ENCODE measurements around the gene MRPS2. TPM values are rescaled to one million over a fixed set of nuclear protein-coding genes. Genes with fewer than 3 reads are reported as not detected.
"Not testable (repeated sequence)": the region's sequence is repeated elsewhere in the genome, so short reads cannot be mapped to it uniquely, and the experiment has no call there.

The MRPS2 gene
- total RNA-seq, 1 donor from 2014 or later: 52.0 TPM

DNA sequence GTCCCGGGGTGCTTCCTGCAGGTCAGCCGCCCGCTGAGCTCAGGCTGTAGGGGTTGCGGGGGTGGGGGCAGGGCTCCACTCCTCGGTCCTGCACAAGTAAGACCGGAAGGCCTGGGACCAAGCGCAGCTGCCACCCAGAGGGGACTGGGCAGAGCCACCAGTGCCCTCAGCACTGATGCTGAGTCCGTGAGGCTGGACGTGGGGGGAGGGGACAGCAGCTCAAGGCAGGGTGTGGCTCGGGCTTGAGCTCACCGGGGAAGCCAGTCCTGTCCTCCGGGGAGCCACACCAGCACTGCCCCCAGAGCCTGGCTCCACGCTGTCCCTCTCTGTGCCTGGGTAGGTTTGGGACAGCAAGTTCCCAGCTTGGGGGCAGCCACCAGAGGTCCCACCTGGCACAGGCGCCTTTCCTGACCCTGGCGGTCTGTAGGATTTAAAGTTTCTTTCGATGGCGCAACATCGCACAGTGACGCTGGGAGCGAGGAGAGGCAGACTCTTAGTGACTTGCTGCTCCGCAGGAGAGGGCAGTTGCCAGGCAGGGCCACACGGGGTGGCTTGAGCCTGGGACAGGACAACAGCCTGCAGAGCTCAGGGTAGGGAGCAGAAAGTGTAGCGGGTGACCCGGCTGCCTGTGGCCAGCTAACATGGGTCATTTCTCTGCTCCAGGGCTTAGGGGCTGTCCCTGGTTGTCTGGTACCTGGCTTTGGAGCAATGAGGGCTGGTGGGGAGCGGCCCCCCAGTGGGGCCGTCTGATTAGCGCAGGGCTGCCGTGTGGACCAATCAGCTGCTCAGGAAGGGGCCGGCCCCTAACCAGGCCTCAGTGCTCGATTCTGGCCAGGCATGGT lies 26.5 kb downstream of the MRPS2 start:
- no peak for DNase-seq (ENCODE audit: extremely low read depth, low read depth, low spot score)

DNA sequence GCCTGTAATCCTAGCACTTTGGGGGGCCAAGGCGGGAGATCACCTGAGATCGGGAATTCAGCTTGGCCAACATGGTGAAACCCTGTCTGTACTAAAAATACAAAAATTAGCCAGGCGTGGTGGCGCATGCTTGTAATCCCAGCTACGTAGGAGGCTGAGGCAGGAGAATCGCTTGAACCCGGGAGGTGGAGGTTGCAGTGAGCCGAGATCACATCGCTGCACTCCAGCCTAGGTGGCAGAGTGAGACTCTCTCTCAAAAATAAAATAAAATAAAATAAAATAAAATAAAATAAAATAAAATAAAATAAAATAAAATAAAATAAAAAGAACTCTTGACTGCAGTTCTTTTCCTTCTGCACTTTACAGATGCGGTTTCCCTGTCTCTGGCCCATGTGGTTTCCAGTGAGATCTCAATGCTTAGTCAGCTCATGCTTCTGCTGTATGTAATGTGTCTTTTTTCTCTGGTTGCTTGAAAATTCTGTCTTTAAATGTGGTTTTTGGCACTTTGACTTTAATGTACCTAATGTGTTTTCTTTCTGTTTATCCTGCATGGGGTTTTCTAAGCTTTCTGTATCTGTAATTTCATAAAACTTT lies 28.5 kb downstream of the MRPS2 start:
- not testable (repeated sequence) for DNase-seq (ENCODE audit: extremely low read depth, low read depth, low spot score)

DNA sequence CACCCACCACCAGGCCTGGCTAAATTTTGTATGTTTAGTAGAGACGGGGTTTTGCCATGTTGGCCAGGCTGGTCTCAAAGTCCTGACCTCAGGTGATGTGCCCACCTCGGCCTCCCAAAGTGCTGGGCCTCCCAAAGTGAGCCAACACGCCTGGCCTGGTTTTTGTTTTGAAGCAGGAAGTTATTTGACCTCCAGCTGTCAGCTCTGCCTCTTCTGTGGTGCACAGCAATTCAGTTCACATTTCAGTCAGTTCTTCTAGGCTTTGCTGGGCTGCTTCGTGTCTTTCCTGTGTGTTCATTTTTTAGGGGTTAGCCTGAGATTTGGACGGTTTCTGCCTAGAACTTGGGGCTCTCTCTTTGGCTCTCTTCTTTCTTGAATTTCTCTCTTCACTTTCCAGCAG lies 29.7 kb downstream of the MRPS2 start:
- DNase-seq (ENCODE audit: extremely low read depth, low read depth, low spot score): no peak

DNA sequence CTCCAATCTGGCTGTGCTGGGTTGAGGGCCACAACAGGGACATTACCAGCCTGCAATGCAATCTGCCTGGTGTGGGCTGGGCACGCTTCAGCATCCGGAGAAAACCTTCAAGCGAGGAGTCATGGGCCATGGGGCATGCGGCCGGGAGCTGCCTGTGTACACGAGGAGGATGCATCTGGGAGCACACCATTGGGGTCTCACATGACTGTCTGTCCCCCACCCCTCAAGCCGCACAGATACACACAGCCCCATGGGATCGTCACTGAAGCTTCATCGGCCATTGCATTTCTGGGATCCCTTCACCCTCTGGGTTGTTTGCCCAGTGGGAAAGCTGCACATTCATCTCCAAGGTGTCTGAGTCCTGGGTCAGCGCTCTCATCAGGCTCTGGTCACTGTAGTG lies 30.6 kb downstream of the MRPS2 start:
- DNase-seq (ENCODE audit: extremely low read depth, low read depth, low spot score): no peak

DNA sequence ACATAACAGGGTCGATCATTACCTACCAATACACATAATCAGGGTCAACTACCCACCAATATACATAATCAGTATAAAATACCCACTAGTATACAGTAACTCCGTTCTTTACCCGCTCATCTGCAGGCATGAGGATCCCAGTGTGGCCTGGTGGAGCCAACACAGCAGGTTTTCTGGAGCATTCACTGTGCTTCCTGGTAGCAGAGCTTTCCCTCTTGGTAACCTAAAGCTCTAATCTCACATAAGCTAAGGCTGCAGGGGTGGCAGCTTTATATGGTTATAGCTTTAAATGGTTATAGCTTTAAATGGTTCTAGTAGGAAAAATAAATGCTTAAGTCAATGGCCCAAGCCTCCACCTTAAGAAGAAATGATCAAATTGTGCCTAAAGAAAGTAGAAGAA lies 32.6 kb downstream of the MRPS2 start:
- DNase-seq (ENCODE audit: extremely low read depth, low read depth, low spot score): no peak

DNA sequence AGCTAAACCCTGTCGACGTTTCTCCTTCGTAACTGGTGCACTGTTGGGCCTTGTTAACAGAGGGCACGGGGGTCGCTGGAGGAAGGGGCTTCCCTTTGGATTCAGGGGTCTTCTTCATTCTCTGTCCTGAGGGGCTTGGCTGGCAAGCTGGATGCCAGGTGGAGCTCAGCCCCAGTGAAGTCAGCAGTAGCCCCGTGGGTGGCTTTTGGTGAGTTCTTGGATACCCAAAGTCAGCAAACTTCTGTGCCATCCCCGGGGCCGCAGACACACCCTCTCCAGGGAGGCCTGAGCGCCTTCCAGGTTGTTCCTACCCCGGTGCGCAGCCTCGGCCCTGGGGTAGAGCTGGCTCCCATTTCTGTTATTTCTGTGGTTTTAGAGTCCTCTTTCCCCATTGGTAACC lies 33.2 kb downstream of the MRPS2 start:
- DNase-seq (ENCODE audit: extremely low read depth, low read depth, low spot score): no peak

DNA sequence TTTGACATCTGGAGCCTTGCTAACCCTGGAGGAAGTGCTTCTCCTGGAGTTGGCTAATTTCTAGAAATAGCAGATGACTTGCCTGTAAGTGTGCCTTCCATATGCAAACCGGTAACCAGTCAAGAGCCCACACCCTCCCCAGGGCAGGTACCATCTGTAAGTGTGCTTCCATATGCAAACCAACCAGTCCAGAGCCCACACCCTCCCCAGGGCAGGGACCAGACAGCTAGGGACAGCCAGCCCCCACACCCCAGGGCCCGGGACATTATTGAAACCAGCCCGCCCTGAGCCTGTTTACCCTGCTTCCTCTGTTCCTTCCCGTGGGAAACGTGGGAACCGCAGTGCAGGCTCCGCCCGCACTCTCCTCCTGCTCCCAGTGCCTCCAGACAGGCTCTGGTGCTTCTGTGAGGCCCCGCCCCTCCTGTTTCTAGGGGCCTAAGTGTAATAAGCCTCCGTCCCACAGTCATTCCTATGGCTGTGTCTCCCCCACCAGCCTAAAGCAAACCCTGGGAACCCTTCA lies 33.8 kb downstream of the MRPS2 start:
- DNase-seq (ENCODE audit: extremely low read depth, low read depth, low spot score): not testable (repeated sequence)

DNA sequence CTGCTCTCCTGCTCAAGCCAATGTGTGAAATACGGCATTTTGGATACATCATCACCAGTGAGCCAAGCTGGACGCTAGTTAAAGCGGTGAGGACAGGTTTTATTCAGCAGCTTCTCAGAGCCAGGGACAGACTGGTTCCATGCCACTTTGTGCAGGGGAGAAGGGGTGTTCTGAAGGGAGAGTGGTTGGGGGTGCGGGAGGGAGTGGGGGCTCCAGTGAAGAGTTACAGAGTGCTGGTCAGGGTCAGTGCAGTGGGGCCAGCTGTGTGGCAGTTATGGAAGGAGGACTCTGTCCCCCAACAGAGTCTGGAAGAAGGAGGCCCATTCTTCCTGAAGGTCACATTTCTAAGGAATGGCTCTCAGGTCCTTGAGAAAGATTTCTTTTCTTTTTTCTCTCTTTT lies 34.3 kb downstream of the MRPS2 start:
- DNase-seq (ENCODE audit: extremely low read depth, low read depth, low spot score): not testable (repeated sequence)

DNA sequence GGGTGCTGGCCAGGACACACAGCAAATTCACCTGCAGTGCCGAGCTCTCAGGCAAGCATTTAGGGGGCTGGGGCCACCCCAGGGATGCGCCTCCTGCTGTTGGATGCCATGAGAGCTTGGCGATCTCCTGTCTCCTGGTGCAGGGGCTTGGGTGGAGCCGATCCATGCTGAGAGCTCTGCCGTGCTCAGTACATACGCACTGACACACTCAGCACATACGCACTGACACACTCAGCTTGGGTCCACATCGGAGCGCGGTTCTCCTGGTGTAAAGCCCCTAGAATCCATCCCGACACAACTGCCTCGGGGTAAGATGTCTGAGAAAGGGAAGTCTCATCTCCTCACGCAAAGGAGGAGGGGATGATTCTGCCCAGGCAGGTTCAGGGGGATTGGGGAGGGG lies 35.1 kb downstream of the MRPS2 start:
- not testable (repeated sequence) for DNase-seq (ENCODE audit: extremely low read depth, low read depth, low spot score)

DNA sequence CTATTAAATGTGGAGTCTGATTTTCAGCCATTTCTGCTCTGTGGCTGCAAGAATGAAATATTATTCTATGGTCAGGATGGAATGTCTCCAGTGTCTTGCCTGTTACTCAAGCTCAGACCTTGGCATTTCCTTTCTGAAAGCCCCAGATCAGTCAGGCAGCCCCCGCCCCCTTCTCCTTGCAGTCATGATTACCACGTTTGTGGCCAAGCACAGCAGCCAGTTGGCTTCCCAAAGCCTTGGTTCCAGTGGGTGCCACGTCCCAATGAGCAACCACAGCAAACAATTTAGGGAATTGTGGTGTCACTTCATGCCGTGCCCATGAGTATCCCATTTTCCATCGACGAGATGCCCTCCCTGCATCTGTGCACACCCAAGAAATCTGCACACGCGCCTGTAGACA lies 35.7 kb downstream of the MRPS2 start:
- no peak for DNase-seq (ENCODE audit: extremely low read depth, low read depth, low spot score)

DNA sequence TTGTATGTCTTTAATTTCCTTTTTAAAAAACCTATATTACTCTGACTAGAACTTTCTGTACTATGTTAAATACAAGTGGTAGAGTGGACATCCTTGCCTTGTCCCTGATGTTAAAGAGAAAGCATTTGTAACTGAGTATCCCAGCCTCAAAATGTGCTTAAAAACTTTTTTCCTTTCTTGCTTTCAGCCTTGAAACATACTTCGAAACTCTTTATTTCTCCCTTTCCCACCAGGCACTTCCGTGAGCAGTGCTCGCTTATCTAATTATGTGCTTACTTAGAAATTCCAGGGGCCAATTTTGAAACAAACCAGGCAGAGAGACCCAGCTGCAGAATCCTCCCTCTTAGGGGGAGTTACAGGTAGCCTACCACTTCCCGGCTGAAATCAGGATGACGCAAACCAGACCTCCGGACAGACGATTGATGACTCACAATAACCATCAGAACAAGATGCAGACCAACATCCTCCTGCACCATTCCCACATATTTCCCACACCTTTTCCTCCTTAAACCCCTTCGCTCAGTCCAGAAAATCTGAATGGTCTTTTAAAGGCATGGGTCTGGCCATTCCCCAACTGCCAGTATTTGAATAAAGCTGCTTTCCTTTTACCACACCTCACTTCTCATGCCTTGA lies 42.9 kb downstream of the MRPS2 start:
- DNase-seq (ENCODE audit: extremely low read depth, low read depth, low spot score): not testable (repeated sequence)

DNA sequence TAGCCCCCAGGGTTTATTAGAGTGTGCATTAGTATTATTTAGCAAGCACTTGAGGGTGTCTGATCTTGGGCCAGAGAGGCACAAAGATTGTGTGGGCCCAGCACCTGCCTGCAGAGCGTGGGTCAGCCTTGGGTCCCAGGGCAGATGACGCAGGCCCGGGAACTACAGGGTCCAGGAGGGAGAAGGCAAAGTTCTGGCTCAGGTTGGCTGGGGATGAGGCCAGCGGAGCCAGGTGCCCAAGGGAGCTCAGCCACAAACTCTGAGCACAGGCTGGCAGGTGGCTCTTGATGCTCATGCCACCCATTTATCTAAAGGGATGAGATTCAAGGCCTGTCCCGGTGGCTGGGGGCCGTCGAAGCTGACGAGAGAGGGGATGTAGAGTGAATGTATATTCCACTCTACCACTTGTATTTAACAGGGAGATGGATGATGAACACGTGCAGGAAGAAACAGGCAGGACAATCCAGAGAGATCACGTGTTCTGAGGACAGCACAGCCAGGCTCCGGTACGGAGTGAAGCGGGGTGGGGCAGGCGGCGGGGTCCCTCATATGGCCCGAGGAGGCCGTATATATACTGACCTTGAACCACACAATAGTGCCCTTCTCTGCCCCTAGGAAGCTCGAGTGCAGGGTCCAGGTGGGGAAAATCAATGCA lies 44.6 kb downstream of the MRPS2 start:
- DNase-seq (ENCODE audit: extremely low read depth, low read depth, low spot score): no peak

DNA sequence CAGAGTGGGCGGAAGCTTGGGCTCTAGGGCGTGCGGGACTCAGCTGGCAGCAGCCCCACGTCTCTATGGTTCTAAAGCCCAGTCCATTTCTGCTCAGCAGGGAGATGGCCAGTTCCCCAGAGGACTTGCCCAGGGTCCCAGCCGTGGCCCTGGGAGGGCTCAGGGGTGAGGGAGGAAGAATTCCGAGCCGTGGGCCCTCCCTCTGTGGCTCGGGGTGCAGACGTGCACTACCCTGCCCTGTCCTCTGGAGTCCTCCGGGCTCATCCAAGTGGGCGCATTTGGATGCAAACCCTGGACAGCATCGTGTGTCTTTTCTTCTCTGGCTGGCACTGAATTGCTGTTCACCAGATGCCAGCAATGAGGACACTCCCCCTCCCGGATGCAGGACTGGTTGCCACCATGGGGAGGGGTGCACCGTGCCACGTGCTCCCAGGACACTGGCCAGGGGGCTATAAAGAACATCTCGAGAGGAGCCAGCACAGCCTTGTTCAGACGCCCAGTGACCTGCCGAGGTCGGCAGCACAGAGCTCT lies 45.2 kb downstream of the MRPS2 start, which contains the start of gene OBP2A:
Gene OBP2A (plus strand): TSS at position 481 of the 531 bp plus-strand sequence. CDS start 55 bp downstream, outside the sequence.
- DNase-seq (ENCODE audit: extremely low read depth, low read depth, low spot score): not testable (repeated sequence)

DNA sequence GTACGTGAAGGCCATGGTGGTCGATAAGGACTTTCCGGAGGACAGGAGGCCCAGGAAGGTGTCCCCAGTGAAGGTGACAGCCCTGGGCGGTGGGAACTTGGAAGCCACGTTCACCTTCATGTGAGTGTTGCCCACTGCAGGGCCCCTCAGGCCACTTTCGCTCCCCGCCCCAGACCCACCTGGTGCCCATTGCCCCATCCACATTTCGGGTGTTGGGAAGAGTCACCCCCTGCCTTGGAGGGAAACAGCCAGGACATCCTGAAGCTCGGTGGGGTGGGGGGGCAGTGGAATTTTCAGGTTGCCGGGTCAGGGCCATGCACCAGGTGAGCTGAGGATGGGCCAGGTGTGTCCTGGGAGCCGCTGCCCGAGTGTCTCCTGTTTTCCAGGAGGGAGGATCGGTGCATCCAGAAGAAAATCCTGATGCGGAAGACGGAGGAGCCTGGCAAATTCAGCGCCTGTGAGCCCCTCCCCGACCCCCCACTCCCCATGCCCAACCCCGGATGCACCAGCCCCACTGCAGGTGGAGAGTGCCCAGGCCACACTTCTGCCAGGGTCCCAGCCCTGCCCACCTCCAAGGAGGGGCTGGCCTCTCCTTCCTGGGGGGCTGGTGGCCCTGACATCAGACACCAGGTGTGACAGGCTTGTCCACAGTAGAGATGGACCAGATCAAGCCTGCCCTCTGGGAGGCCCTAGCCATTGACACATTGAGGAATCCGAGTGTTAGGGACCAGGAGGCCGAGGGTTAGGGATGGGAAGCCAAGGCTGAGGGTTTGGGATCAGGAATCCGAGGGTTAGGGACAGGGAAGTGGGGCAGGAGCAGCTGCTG lies 46.5 kb downstream of the MRPS2 start:
- DNase-seq (ENCODE audit: extremely low read depth, low read depth, low spot score): not testable (repeated sequence)

DNA sequence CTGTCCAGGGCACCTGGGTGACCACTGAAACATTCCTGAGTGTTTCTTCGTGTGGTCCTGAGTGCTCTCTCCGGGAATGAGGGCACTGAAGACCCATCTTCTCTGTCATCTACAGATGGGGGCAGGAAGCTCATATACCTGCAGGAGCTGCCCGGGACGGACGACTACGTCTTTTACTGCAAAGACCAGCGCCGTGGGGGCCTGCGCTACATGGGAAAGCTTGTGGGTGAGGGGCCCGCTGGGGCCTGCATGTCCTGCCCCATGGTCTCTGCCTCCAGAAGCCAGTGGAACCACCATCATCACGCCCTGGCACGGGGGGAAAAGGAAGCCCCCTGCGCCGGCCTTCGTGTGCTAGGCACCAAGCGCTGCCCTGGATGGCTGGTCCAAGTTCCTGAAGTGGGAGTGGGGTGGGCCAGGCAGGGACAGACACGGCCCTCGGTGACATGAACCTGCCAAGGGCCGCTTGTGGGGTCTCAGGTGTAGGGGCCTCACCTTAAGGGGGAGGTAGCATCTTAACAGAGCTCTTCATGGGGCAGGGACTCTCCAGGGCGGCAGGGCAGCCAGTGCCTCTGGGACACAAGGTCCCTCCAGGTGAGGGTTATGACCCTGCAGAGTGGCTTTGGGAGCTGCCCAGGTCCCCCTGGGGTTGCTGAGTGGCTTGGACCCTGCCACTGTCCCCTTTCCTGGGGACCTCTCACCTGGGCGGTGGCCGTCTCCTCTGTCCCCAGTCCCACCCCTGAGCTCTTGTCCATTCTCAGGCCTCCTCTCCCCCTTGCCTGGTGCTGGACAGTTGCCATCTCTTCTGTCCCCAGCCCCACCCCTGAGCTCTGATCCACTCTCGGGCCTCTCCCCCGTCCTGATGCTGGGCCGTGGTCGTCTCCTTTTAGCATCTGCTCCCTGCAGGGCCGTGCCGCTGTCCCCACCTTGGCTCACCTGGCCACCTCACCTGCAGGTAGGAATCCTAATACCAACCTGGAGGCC lies 47.6 kb downstream of the MRPS2 start:
- no peak for DNase-seq (ENCODE audit: extremely low read depth, low read depth, low spot score)

DNA sequence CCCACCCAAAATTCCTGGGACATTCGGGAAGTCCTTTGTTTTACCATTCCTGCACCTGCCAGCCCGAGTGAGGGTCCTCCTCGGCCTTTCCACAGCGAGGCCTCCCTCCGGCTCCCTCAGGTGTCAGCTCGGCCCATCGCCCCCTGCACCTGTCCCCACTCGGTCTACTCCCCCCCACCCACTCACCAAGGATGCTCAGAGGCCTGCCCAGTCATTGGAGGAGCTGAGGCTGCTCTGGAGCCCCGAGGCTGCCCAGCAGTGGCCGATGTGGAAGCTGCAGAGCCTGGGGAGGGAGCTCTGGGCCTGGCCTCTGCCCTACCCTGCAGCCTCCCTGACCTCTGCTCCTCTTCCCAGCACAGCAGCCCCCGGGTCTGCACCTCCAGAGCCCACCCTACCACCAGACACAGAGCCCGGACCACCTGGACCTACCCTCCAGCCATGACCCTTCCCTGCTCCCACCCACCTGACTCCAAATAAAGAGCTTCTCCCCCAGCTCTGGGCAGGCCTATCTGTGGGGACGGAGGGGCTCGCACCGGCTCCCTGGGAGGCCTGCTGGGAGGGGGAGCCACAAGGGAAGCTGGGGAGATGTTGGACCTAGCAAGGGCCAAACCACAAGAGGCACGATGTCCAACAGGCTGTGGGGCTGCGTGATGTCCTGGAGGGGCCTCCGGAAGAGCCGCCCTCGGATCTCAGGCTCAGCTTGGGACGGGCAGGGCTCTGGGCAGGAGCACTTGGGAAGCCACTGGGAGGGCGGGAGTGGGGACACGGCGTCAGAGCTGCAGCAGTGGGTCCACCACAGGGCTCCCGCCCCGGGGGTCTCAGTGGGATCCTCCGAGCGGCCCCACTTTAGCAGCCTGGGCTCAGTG lies 49.2 kb downstream of the MRPS2 start:
- DNase-seq (ENCODE audit: extremely low read depth, low read depth, low spot score): not testable (repeated sequence)

DNA sequence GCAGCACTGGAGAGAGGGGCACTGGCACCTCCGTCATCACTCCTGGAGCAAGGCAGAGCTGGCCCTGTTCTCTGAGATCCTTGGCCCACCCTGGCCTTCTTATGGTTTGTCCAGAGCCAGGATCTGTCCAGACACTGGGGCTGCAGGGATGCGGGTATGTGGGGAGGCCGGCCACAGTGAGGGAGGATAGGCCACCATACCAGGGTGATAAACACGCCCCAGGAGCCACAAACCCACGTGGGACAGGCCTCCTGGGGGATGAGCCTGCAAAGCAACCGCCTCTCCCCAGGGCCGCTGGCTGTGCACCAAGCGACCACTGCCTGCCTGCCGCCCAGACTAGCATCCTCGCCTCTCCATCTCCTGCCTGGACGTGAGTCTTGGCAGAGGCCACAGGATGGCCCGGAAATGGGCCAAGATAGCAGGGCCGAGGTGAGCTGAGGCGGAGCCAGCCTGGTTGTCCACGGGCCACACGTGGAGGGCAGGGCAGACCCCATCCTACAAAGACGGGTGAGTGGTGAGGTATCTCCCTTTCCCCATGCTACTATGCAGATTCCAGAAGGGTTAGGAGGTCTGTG lies 49.9 kb downstream of the MRPS2 start:
- DNase-seq (ENCODE audit: extremely low read depth, low read depth, low spot score): no peak
